HL-60/S4 treated with retinoic acid at 250 ng/mL for 4 days and 3 days (cell line): ENCODE measurements around the gene TBCD.

ENCODE experiments used
- in situ Hi-C: fragments of 300-500 bp; cut with MboI; formaldehyde crosslinking; loops from 2 replicates; pipeline ENCODE4 v1.7.0; 2022; ENCODE audit warnings: low sequenced_read_pairs

TBCD gene

DNA sequence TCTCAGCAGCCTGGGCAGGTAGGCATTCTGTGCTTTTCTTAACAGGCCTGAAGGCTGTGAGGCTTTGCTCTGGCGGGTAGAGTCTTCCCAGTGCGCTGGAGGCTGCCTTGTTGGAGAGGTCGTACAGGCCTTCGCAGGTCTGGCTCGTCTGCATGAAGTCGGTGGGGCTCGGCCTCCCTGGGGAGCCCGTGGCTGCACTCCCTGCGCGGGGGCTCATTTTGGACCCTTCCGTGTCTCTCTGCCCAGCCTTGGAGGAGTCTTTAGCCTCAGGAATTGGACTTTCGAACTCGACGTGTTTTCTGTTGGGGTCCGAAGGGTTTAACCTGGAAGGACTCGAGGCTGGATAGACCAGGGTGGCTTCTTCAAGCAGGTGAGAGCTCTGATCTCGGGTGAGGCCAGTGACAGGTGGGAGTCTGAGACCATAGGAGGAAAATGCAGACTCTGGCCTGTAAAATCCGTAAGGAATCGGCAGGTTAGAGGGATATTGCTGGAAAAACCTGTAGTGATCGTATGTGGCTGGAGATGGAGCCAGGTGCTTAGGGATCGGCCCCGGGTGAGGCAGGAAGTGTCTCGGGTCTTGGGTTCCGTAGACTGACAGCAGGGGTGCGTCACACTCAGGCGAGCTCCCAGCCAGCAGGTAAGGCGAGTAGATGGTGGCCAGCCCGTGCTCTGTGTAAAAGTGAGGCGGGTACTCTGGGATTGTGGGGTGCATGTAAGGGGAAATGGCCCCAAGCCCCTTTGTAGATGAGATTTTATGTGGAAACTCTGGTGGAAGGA is 79.4 kb downstream of the TBCD start:
- in situ Hi-C loops = no loop called here

DNA sequence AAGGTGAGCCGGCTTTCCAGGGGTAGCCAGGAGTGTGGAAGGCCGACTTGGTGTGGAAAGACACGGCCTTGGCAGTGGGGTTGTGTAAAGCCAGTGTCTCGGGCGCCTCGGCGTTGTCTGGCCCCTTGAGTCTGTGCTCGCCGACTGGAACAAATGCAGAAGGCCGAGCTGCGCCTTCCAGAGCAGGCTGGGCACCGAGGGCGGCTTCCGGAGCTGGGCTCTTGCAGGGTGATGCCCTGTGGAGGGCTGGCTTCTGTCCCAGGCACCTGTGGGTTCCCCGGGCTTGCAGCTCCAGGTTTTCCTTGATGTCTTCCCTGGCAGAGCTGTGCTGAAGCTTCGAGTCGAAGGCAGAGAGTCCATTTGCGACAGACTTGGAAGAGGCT is 79.9 kb downstream of the TBCD start:
- in situ Hi-C loops = no loop called here

DNA sequence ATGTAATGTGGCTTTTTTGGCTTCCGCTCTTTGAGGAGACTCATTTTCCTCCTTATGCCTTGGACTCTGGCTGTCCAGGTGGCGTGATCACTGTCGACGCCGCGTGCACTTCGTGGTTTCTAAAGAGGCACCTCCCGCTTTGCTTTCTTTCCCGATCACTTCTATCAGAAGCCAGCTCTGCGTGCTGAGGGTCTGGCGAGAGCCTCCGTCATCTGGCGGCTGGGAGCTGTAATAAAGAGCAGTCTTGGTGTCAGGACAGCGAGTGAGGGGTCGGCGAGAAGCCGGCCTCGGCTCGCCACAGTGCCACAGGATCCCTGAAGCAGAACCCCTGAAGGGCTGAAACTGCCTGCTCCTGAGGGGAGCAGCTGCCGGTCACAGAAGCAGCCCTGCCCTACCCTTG is 80.5 kb downstream of the TBCD start:
- in situ Hi-C loops = no loop called here

DNA sequence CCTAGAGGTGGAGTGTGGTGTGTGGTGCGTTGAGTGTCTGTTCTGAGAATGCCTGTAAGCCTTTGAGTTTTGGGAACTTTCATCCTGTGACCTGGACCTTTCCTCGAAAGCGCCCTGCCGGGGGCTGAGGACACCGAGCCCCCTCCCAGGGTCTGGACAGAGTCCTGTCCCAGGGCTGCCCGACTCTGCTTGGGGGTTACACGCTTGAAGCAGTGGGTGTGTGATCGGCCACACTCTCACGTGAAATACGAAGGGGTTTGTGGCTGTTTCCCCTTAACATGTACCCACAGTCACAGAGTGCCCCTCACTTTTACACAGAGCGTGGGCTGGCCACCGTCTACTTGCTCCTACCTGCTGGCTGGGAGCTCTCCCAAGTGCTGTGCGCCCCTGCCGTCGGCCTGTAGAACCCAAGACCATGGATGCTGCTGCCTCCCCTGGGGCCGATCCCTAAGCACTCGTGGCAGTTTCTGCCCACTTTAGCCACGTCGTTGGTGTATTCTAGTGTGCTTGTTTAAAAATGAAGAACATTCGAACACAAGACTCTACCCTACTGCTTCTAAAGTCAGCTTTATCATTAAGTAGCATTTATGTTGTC is 81.1 kb downstream of the TBCD start:
- in situ Hi-C loops = no loop called here

DNA sequence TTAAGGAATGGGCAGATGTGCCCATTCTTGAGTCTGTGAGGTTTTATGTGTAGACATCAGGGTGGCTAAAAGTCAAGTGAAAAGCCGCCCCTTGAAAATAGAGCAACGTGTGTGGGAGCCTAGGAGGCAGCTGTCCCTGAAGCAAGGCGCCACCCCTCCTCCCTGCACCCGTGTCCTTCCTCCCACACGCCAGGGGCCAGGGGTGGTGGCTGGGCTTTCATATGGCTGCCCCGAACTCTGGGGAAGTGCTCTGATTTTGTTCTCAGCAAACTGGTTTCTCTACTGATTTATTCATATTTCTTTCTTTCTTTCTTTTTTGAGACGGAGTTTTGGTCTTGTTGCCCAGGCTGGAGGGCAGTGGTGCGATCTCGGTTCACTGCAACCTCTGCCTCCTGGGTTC is 83.3 kb downstream of the TBCD start:
- in situ Hi-C loops = no loop called here

DNA sequence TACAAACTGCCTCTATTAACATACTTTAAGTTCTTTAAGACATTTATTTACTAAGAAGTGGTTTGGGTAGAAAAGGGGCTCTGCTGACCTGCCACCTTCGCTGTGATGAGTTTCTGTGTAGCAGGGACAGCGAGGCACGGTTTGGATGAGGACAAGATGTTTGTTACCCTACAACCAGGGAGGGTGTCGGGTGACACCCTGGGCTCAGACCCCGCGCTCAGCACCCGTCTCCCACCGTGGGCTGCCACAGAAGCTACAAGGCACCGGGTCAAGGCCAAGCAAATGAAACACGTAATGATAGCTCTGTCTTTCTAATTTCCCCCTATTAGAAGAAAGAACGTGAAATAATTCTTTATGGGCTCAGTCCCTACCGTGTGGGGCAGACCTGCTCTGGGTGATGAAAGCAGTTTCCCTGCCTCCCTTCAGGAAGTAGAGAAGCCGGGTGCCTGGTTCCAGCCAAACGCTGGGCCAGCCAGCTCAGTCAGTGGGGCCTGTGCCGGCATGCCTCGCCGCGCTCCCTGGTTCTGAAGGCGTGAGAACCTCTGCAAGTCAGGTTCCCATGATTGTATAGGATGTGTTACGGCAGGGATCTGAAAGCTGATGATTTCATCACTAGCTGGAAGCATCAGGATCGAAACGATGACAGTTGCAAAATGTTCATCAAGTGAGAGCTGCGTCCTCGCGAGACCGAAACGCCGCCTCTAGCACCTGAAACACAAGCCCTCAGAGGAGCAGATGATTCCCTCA is 84.1 kb downstream of the TBCD start:
- in situ Hi-C loops = no loop called here

DNA sequence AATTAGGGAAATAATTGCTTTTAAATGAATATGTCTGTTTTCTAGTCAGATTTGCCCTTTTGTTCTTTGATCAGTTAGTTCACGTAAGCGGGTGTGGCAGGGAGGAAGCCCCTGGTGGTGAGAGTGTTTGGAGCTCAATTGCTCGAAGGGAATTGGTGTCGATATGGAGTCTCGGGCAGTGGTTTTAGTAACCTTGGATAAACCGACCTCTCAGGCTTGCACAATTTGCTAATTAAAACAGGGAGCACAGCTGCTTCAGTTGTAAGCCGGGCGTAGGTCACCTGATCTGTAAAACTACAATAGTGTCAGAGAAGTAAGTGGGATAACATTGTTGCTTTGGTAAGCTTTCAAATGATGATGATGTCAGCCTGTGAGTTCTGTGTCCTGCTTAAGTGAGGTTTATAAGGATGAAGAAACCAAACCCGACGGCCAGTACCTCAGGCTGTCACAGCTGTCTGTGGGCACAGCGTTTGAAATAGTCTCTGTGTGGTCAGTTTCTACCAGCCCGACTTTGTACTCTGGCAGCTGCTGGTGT is 85.0 kb downstream of the TBCD start:
- in situ Hi-C loops = no loop called here

DNA sequence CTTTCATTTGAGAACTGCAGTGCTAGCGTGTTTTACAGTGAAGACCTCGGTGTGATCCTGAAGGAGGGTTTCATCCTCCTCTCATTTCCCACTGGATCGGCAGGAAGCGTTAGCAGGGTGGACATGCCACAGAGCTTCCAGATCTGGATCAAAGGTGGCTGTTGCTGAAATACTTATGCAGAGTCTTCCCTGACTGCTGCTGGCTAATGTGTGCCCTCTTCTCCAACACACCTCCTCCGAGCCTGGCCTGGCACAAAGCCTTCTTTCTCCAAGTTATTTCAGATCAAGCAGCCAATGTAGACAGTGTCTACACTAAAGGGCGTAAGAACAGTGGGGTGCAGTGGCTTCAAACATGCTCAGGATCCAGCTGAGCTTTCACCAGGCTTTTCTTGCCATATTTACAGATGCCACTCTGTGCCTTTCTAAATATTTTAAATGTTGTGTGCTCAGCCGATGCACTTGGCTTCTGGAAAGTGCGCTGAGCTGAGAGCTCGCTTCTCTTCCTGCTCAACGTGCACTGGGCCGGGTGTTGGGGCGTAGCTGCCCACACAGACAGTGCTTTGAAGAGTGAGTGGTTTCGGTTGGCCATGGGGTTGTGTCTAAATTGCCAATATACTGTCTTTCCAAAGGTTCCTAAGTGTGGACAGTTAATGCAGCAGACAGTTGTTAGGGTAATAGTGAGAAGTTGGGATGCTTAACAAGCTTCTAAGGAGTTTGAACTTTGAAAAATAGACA is 85.9 kb downstream of the TBCD start:
- in situ Hi-C loops = no loop called here

DNA sequence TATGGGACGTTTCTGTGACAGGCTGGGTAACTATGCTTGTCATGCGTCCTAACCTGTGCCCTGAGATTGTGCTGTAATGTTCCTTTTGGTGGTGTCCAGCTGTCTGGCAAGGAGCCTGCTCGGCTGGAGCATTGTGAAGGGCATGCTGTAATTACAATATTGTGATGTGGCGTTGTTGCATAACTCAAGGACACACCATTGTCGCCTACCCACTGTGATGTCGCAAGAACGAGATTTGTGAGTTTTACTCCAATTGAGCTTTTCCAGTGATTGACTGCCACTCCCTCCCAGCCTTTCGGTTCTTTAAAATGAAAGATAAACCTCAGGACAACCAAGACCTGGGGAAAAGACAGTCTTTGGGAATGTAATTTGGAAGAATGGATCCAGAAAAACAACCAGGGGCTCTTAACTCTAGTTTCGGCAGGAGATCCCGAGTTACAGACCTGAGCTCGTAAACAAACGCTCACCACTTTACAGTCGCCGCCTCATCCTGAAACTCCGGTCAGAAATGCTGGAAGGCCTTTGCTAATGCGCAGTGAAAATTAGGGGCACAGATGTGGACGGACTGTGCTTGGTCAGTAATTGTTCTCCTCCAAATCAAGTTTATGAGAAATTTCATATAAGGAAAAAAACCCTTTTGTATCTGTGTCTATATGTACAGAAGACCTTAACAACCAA is 86.7 kb downstream of the TBCD start:
- in situ Hi-C loops = no loop called here

DNA sequence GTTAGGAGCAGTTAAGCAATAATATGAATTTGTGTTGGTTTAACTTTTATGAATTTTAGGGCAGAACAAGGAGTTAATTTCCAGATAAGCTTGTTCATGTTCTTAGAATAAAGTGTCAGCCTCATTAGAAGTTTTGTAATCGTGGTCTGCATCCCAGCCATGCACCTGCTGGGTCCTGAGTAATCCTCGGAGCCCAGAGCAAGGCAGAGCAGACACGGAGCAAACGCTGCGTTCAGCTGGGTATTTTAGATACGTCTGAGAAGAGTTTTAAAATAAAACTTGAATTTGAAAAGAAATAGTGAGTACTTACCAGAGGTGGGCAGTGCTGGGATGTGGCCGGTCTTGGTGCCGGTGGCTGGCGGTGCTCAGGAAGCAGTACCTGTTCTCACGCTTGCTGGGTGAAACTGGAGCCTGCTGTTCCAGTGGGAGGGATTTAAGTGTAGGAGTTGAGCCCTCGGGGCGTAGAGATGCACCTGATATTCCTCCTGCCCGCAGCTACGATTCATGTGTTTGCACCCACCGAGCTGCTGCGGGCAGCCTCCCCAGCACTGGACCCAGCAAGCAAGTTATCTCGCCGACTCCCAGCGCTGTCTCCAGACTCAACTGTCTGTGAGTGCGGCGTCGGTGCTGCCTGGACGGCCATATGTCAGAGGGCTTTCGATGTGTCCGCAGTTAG is 87.9 kb downstream of the TBCD start, which contains the start of gene ZNF750:
TSS of gene ZNF750 (minus strand) at position 406 of the 676 bp plus-strand sequence. CDS start 7,568 bp downstream, outside the sequence.
- in situ Hi-C loops = no loop called here

DNA sequence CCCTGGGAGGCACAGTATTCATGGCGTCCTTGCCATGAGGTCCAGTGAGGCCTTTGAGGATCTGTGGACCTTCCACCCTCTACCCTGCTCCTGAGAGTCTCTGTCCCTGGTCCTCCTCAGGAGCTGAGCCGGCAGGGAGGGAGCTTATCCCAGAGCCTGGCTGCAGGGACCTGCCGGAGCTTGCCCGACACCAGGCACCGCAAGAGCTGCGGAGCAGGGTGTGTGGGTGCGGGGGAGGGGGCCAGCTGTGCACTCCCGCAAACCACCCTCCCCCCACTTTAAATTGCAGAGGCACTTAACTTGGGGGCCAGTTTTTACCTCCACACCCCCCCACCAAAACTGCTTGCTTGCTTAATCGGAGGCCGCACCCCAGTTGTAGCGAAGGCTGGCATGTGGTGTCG is 88.6 kb downstream of the TBCD start:
- in situ Hi-C loops = no loop called here

DNA sequence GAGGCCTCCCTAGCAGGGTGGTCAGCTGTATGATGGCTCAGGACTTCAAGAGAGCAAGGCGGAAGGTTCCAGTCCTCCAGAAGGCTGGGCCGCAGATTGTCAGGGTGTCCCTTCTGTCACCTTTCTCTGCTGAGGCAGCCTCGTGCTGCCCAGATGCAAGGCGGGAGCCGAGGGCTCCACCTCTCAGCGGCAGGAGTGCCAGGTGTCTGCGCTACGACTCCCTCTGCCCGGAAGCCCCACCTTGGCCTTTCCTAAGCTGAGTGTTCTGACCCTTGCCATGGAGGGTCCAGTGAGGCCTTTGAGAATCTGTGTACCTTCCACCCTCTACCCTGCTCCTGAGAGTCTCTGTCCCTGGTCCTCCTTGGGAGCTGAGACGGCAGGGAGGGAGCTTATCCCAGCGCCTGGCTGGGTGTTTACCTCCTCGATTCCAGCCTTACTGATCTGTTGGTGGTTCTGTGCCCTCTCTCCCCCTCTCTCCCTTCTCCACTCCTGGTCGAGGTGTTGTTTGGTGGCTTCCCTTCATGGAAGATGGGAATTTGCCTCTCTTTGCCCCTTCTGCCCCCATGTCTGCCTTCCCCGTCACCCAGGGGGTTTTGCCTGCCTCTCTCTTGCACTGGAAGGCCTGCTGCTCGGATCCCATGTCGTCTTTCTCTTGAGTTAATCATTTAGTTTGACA is 90.2 kb downstream of the TBCD start:
- in situ Hi-C loops = no loop called here

DNA sequence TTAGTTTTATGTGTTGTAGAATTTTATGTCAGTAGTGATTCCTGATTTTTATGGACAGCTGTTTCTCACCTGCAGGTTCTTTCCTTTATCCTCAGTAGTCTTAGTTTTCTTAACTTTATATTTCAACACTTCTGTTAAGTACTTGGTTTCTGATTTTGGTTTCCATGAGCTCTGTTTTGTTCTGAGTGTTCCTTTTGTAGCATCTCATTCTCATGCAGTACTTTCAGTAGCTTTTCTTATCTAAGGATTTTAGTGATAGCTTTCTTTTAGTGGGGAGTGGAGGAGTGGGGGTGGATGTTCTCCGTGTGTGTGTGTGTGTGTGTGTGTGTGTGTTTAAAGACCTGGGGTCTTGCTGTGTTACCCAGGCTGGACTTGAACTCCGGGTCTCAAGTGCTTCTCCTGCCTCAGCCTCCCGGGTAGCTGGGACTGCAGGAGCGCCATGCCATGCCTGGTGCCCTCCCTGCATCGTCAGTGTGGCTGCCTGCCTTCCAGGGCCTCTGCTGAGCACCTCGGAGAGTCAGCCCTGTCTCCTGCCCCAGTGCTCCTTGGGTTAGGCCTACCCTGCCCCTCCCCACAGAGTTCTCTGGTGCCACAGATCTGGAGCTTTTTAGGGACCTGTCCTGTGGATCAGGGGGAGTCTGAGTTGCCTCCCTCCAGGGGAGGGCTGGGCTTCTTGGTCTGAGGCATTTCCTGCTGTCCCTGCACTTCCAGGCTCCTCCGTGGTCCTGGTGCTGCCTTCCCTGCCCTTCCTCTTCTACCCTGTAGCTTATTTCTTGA is 92.2 kb downstream of the TBCD start:
- in situ Hi-C loops = no loop called here

DNA sequence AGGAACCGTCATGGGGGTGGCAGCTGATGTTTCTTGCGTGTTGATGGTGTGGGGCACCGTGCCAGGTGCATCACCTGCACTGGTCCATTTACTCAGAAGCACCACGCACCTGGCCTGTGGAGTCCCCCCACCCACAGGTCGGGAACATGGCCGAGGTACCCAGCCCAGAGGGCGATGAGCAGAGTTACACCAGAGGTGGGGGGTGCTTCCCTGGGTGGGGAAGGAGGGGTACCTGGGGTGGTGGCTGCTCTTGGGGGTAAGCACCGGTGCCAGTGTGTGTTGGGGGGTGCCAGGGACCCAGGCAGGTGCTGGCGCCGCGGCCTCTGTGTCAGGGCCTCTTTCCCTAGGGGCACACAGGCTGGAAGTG is 92.9 kb downstream of the TBCD start:
- in situ Hi-C loops = no loop called here

DNA sequence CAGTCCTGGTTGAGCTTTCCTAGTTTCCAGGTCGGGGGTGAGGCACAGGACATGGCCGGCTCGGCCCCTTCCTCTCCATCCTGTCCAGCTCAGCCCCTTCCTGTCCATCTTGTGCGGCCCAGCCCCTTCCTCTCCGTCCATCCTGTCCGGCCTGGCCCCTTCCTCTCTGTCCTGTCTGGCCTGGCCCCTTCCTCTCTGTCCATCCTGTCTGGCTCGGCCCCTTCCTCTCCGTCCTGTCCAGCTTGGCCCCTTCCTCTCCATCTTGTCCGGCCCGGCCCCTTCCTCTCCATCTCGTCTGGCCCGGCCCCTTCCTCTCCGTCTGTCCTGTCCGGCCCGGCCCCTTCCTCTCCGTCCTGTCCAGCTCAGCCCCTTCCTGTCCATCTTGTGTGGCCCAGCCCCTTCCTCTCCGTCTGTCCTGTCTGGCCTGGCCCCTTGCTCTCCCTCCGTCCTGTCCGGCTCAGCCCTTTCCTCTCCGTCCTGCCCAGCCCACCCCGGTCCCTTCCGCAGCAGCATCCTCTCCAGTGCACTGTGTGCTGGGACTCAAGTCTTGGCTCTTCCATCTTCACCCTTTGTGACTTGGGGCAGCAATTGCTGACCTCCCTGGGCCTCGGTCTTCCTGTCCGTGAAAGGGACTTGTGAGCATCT is 93.4 kb downstream of the TBCD start:
- in situ Hi-C loops = no loop called here

DNA sequence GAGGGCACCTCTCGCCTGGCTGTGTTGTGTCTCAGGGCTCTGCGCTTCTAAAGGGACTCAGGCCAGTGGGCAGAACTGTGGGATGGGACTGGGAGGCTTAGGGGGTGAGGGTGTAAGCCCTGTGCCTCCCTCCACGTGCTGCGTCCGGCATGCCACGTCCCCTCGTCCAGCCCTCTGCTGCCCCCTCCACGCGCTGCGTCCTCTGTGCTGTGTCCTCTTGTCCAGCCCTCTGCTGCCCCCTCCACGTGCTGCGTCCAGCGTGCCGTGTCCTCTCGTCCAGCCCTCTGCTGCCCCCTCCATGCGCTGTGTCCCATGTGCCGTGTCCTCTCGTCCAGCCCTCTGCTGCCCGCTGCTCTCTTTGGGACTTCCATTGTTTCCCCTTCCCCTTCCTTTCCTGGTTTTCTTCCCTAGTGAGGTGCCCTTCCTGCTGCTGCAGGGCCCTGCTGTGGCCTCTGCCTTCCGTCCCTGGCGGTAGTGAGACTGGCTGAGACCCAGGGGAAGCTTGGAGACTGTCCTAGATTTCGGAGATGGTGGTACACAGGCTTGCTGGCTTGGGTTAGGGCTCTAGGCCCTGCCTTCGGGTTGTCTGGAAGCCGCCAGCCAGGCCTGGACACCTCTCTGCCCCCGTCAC is 94.3 kb downstream of the TBCD start:
- in situ Hi-C loops = no loop called here

DNA sequence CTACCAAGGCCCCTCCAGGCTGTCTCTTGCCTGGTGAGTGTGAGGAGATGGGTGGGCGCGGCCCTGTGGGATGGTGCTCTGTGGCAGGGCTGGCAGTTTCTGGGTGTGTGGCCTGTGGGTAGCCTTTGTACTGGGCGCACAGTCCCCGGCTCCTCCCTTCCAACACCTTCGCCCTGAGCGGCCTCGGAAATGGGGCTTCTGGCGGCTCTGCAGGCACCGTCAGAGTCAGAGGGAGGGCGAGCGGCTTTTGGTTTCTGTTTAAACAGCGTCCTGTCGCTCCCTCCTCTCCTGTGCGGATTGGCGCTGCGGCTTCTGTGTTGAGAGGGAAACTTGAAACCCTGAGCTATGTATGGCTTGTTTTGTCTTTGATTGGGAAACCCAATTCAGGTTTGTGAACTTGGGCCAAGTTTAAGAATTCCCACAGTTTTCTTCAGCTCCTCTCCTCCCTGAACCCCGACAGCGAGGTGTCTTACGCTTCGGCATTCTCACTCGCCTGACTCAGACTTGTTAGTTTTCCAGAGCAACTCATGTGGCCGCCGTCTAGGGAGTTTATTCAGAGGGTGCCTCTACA is 96.2 kb downstream of the TBCD start:
- in situ Hi-C loops = no loop called here
